Measurements from ENCODE around the gene ZNF319. TPM values are rescaled to one million over a fixed set of nuclear protein-coding genes. Genes with fewer than 3 reads are reported as not detected.
A peak's percentile ranks its signal among the peaks of the same experiment; 100 is the strongest.

The ZNF319 gene
- total RNA-seq, 2 donors from 2014 or later, result 3.3 to 4.7 TPM

GRCh38 chr16:58002416-58002800, 1.9 kb upstream of the ZNF319 start:
- H3K4me3 ChIP-seq, result no peak overlapping the region
- ATAC-seq (no peak), DNase-seq (no peak)
- H3K27me3 ChIP-seq, result no peaks in the 10 kb centered on the region
- WGBS, 2 donors, result 74 to 80% methylated on average over 9 of the region's 9 CpGs
- TF ChIP-seq, protein P1, sequence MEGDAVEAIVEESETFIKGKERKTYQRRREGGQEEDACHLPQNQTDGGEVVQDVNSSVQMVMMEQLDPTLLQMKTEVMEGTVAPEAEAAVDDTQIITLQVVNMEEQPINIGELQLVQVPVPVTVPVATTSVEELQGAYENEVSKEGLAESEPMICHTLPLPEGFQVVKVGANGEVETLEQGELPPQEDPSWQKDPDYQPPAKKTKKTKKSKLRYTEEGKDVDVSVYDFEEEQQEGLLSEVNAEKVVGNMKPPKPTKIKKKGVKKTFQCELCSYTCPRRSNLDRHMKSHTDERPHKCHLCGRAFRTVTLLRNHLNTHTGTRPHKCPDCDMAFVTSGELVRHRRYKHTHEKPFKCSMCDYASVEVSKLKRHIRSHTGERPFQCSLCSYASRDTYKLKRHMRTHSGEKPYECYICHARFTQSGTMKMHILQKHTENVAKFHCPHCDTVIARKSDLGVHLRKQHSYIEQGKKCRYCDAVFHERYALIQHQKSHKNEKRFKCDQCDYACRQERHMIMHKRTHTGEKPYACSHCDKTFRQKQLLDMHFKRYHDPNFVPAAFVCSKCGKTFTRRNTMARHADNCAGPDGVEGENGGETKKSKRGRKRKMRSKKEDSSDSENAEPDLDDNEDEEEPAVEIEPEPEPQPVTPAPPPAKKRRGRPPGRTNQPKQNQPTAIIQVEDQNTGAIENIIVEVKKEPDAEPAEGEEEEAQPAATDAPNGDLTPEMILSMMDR (IDR thresholded peaks at IDR 0.05), result no peak
- TF ChIP-seq POLR2A (IDR thresholded peaks at IDR 0.05), result no peak
- H3K27ac ChIP-seq, result no peak overlapping the region
- peaks cover 0 to under 1% of the 10 kb centered on the region in 2 donors for H3K36me3 ChIP-seq (replicated peaks in 1 of 2; ENCODE audit: insufficient read depth in 1 of 2, low read depth in 2 of 2)
- intact Hi-C loops (cut with DNase I), result no loop called here
- no peaks in the 10 kb centered on the region for H3K9me3 ChIP-seq
- H3K4me1 ChIP-seq, result peaks cover 30% of the 10 kb centered on the region

DNA sequence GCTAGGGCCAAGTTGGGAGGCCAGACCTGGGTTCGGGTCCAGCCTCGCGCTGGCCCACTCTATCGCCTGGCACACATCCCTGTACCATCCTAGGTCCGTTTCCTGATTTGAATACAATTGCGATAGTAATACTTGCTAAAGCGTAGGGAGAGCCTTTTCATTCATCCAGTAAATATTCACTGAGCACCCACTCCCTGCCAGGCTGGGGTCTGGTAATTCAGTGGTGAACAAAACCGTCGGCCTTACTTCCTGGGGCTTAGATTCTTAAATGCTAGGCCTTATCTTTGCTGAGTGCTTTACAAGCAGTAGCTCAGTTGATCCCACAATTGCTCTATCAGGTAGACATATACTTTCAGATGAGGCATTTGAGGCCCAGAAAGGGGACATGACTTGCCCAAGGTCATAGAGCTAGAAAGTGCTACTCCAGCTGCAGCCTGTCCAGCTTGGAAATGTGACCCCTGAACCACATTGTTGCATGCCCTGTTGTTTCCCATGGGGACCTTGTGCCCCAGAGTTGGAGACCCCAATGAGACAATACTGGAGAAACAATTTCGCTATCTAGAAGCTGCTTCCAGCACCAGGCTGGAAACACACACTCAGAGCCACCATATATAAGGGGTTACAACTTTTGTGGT, 1.4 kb upstream of the ZNF319 start:
- peak overlapping the region; percentile 52 to 73 for H3K4me3 ChIP-seq
- DNase-seq (no peak), ATAC-seq (no peak)
- H3K9me3 ChIP-seq, result no peaks in the 10 kb centered on the region
- H3K36me3 ChIP-seq (replicated peaks in 1 of 2; ENCODE audit: insufficient read depth in 1 of 2, low read depth in 2 of 2), result peaks cover 0 to 3% of the 10 kb centered on the region in 2 donors
- peak overlapping the region in 2 of 4 donors; percentile 75 to 91 for H3K27ac ChIP-seq
- intact Hi-C loops (cut with DNase I), result no loop called here
- H3K4me1 ChIP-seq, result peaks cover 30% of the 10 kb centered on the region
- 30 to 36% methylated on average over 9 to 10 of the region's 10 CpGs for WGBS, 2 donors
- TF ChIP-seq POLR2A (IDR thresholded peaks at IDR 0.05), result no peak
- TF ChIP-seq, protein P1 (IDR thresholded peaks at IDR 0.05), result no peak
- H3K27me3 ChIP-seq, result no peaks in the 10 kb centered on the region

DNA sequence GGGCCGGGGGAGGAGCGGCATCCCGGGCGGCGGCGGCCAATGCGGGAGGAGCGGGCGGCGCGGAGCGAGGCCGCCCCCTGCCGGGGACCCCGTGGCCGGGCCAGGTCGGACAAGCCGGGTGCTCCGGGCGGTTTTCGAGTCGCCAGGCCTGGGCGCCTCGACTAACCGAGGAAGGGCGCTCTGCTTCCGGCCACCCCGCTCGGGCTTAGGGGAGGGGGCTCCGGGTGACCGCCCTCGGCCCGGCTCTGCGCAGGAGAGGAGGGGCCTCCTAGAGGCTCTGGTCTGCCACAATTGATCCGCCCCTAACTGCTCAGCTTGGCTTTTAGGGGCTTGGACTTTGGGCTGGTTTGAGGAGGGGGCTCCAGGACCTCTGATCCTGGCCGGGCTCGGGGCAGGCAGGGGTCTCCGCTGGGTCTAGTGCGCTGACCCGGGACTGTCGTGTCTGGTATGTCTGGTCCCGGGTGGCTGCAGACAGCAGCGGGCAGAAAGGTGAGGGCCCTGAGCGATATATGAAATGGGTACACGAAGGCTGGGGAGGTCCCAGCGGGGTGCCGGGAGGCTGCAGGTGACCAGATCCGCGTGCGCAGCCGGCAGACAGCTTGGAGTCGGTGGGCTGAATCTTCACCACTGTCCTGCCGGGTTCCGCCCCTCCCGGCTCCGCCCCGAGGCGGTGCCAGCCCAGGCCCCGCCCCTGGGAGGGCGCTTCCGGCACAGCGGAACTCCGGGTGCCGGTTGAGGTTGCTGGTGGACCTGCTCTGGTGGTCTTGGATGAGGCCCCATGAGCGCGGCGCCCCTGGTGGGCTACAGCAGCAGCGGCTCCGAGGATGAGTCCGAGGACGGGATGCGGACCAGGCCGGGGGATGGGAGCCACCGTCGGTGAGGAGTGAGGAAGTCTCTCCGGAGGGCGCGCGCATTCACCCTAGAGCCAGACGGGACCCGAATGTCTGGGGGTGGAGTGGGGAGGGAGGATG, 519 bp upstream of the ZNF319 start, which contains the start of gene USB1:
USB1 (plus strand) TSS at position 702 of the 971 bp plus-strand sequence; CDS start at position 779, 77 bp downstream.
- H3K27ac ChIP-seq, result peak within 1 kb of the TSS; percentile 65 to 91 (median 82)
- peaks cover 30% of the 10 kb centered on the region for H3K4me1 ChIP-seq
- intact Hi-C loops (cut with DNase I), result no loop called here
- DNase-seq (peak; percentile 87 to 89 (median 88)), ATAC-seq (peak; percentile 91)
- TF ChIP-seq POLR2A (IDR thresholded peaks at IDR 0.05), result peak; percentile 31 to 69 (median 68)
- TF ChIP-seq, protein P1 (IDR thresholded peaks at IDR 0.05), result peak; percentile 43 to 91 (median 77)
- H3K36me3 ChIP-seq (replicated peaks in 1 of 2; ENCODE audit: insufficient read depth in 1 of 2, low read depth in 2 of 2), result peaks cover 0 to 6% of the 10 kb centered on the region in 2 donors
- H3K27me3 ChIP-seq, result no peaks in the 10 kb centered on the region
- no peaks in the 10 kb centered on the region for H3K9me3 ChIP-seq
- WGBS, 2 donors, result 1% methylated on average over 25 to 73 of the region's 81 CpGs
- H3K4me3 ChIP-seq, result peak within 1 kb of the TSS; percentile 52 to 73

DNA sequence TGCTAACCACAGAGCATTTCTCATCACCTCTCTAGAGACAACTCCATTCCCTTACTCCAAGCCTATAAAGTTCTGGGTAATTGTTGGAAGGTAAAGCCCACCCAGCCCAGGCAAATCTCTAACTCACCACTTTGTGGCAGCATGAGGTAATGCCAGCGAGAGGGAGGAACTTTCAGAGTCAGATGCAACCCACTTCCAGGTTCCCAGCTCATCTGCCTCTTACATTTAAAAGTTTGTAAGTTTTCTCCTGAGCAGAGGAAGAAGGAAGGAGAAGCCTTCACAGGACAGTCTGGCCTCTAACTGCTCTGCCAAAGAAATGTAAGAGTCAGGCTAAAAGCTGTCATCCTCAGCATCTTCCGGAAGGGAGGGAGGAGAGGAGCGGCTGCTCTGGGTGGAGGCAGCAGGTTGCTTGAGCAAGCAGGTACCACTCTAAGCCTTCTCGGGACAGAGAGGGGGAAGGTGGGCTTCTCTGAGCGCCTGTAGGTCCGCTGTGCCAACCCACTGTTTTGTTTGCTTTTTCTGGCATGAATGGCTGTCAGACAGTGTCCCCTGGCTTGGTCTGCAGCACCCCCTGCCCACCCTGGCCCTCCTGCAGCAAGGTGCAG, 1.0 kb downstream of the ZNF319 start:
- intact Hi-C loops (cut with DNase I), result loop anchor here (5.0 to 10.0 kb wide), 2 partner anchors 97 to 245 kb away; no protein-coding TSS in a partner anchor
- DNase-seq, result no peak
- TF ChIP-seq, protein P1 (IDR thresholded peaks at IDR 0.05), result no peak
- peak in 1 of 3 donors; percentile 13 for TF ChIP-seq POLR2A (IDR thresholded peaks at IDR 0.05)

More for the DNA sequence above, 1.0 kb downstream of the ZNF319 start:
- H3K36me3 ChIP-seq (replicated peaks in 1 of 2; ENCODE audit: insufficient read depth in 1 of 2, low read depth in 2 of 2), result peaks cover 0 to 7% of the 10 kb centered on the region in 2 donors
- peaks cover 32% of the 10 kb centered on the region for H3K4me1 ChIP-seq
- H3K4me3 ChIP-seq, result peak overlapping the region in 1 of 2 donors; percentile 34
- H3K27me3 ChIP-seq, result no peaks in the 10 kb centered on the region
- 7 to 14% methylated on average over 6 of the region's 6 CpGs for WGBS, 2 donors
- ATAC-seq, result no peak
- H3K27ac ChIP-seq, result peak overlapping the region; percentile 17 to 91 (median 82)
- no peaks in the 10 kb centered on the region for H3K9me3 ChIP-seq
